Measurements from ENCODE around the gene TTLL10.

Gene TTLL10

GRCh38 chr1:1218524-1219200, 45.0 kb downstream of the TTLL10 start:
- Histone ChIP-seq H3K4me2 (no peak overlapping the region), H4K20me1 (peaks cover 56 to 99% (median 97%) of the 10 kb centered on the region in 11 experiments; a peak in 21 of 22 replicates), H3K36me3 (peaks cover 71 to 84% (median 79%) of the 10 kb centered on the region in 11 experiments), H3K4me1 (peaks cover 20 to 32% (median 25%) of the 10 kb centered on the region in 10 experiments), H3K27ac (no peak overlapping the region), H3K9me3 (replicated peaks in 1 of 11) (no peaks in the 10 kb centered on the region), H3K4me3 (no peak overlapping the region), H3K27me3 (peaks cover 0 to 8% (median 3%) of the 10 kb centered on the region in 11 experiments; a peak in 11 of 22 replicates), H3K9ac (no peak overlapping the region)
- TF ChIP-seq Cebpa-rat (IDR thresholded peaks at IDR 0.05): no peak

- Histone ChIP-seq H3K27me3 (peaks cover 0 to 1% (median 0%) of the 10 kb centered on the region in 11 experiments; a peak in 3 of 22 replicates), H3K27ac (no peak overlapping the region), H3K9ac (no peak overlapping the region), H3K4me2 (no peak overlapping the region), H3K9me3 (replicated peaks in 1 of 11) (no peaks in the 10 kb centered on the region), H3K4me1 (peaks cover 13 to 25% (median 18%) of the 10 kb centered on the region in 10 experiments), H3K4me3 (no peak overlapping the region), H3K36me3 (peaks cover 77 to 91% (median 85%) of the 10 kb centered on the region in 11 experiments), H4K20me1 (peaks cover 60 to 99% (median 96%) of the 10 kb centered on the region in 11 experiments; a peak in 21 of 22 replicates)
- TF ChIP-seq Cebpa-rat (IDR thresholded peaks at IDR 0.05): no peak
Observed at GRCh38 chr1:1219341-1219740, 45.7 kb downstream of the TTLL10 start.

GRCh38 chr1:1220197-1220596, 46.5 kb downstream of the TTLL10 start:
- H3K4me1 ChIP-seq: peaks cover 5 to 17% (median 9%) of the 10 kb centered on the region in 10 experiments; a peak in 19 of 20 replicates
- H3K36me3 ChIP-seq: peaks cover 86 to 99% (median 94%) of the 10 kb centered on the region in 11 experiments

GRCh38 chr1:1221887-1222574, 48.4 kb downstream of the TTLL10 start:
- no peak overlapping the region for H3K4me2 ChIP-seq
- no peak overlapping the region for H3K27ac ChIP-seq
- H3K4me3 ChIP-seq: no peak overlapping the region
- no peaks in the 10 kb centered on the region; a peak in 1 of 20 replicates for H3K4me1 ChIP-seq
- no peak for TF ChIP-seq Cebpa-rat (IDR thresholded peaks at IDR 0.05)
- no peak overlapping the region for H3K9ac ChIP-seq
- peaks cover 91 to 99% (median 97%) of the 10 kb centered on the region in 11 experiments for H3K36me3 ChIP-seq
- no peaks in the 10 kb centered on the region for H3K9me3 ChIP-seq (replicated peaks in 1 of 11)
- H4K20me1 ChIP-seq: peaks cover 64 to 99% (median 96%) of the 10 kb centered on the region in 11 experiments
- no peaks in the 10 kb centered on the region for H3K27me3 ChIP-seq

More at GRCh38 chr1:1220197-1220596, 46.5 kb downstream of the TTLL10 start:
- H3K4me3 ChIP-seq: no peak overlapping the region
- H3K4me2 ChIP-seq: no peak overlapping the region
- no peak overlapping the region for H3K9ac ChIP-seq
- peaks cover 63 to 99% (median 96%) of the 10 kb centered on the region in 11 experiments for H4K20me1 ChIP-seq
- no peaks in the 10 kb centered on the region for H3K27me3 ChIP-seq
- TF ChIP-seq Cebpa-rat (IDR thresholded peaks at IDR 0.05): no peak
- H3K9me3 ChIP-seq (replicated peaks in 1 of 11): no peaks in the 10 kb centered on the region
- H3K27ac ChIP-seq: no peak overlapping the region

- H3K4me2 ChIP-seq: no peak overlapping the region
- peaks cover 65 to 99% (median 96%) of the 10 kb centered on the region in 11 experiments for H4K20me1 ChIP-seq
- no peaks in the 10 kb centered on the region for H3K27me3 ChIP-seq
- H3K27ac ChIP-seq: no peak overlapping the region
- peaks cover 89 to 99% (median 97%) of the 10 kb centered on the region in 11 experiments for H3K36me3 ChIP-seq
- no peak for TF ChIP-seq Cebpa-rat (IDR thresholded peaks at IDR 0.05)
- no peaks in the 10 kb centered on the region for H3K4me1 ChIP-seq
- no peaks in the 10 kb centered on the region for H3K9me3 ChIP-seq (replicated peaks in 1 of 11)
- no peak overlapping the region for H3K9ac ChIP-seq
- no peak overlapping the region for H3K4me3 ChIP-seq
Observed at GRCh38 chr1:1222575-1223225, 49.0 kb downstream of the TTLL10 start.

- Histone ChIP-seq H3K4me3 (no peak overlapping the region), H3K9me3 (replicated peaks in 1 of 11) (no peaks in the 10 kb centered on the region), H3K9ac (no peak overlapping the region), H3K4me2 (no peak overlapping the region), H3K4me1 (no peaks in the 10 kb centered on the region), H3K27ac (no peak overlapping the region), H3K36me3 (peaks cover 89 to 99% (median 97%) of the 10 kb centered on the region in 11 experiments), H4K20me1 (peaks cover 66 to 99% (median 96%) of the 10 kb centered on the region in 11 experiments), H3K27me3 (no peaks in the 10 kb centered on the region)
- no peak for TF ChIP-seq Cebpa-rat (IDR thresholded peaks at IDR 0.05)
Observed at GRCh38 chr1:1223321-1223720, 49.6 kb downstream of the TTLL10 start.

GRCh38 chr1:1223891-1224290, 50.2 kb downstream of the TTLL10 start:
- Histone ChIP-seq H3K4me1 (no peaks in the 10 kb centered on the region; a peak in 1 of 20 replicates), H3K9me3 (replicated peaks in 1 of 11) (no peaks in the 10 kb centered on the region), H3K9ac (no peak overlapping the region), H3K27me3 (no peaks in the 10 kb centered on the region), H4K20me1 (peaks cover 71 to 99% (median 96%) of the 10 kb centered on the region in 11 experiments), H3K27ac (no peak overlapping the region), H3K4me3 (no peak overlapping the region), H3K4me2 (no peak overlapping the region), H3K36me3 (peaks cover 90 to 99% (median 97%) of the 10 kb centered on the region in 11 experiments)
- TF ChIP-seq Cebpa-rat (IDR thresholded peaks at IDR 0.05): no peak

GRCh38 chr1:1225238-1225845, 51.7 kb downstream of the TTLL10 start:
- Histone ChIP-seq H3K4me2 (no peak overlapping the region), H3K4me1 (peaks cover 10 to 13% (median 13%) of the 10 kb centered on the region in 10 experiments), H3K9me3 (replicated peaks in 1 of 11) (no peaks in the 10 kb centered on the region), H3K36me3 (peaks cover 92 to 99% (median 96%) of the 10 kb centered on the region in 11 experiments), H3K4me3 (no peak overlapping the region), H3K27me3 (no peaks in the 10 kb centered on the region), H4K20me1 (peaks cover 75 to 99% (median 95%) of the 10 kb centered on the region in 11 experiments), H3K27ac (no peak overlapping the region), H3K9ac (0 out of 22 replicates have a peak overlapping the region, but pooled peaks of 1 of the 11 experiments have one; percentile 6)
- TF ChIP-seq Cebpa-rat (IDR thresholded peaks at IDR 0.05): no peak
